GM12892 (cell line): Measurements from ENCODE around the gene DENND6B.

Experiments
- DNase-seq: peaks from one replicate; pipeline ENCODE4 v3.0.0; 2011; ENCODE audit not compliant: insufficient read length
- FAIRE-seq: peaks from 2 replicates; lab custom pipeline; 2011; peaks lifted over from hg19 to GRCh38; lab: Jason Lieb, UNC
- POLR2A ChIP-seq: IDR thresholded peaks from 2 replicates; pipeline ENCODE4 v1.6.1; 2011; ENCODE audit warnings: low read depth, low read length, control low read depth
- POLR2AphosphoS5 ChIP-seq: IDR thresholded peaks from 2 replicates; pipeline ENCODE4 v1.6.1; 2011; ENCODE audit warnings: low read depth, low read length, control low read depth
- TAF1 ChIP-seq: IDR thresholded peaks from 2 replicates; pipeline ENCODE4 v1.6.1; 2011; ENCODE audit warnings: low read depth, mild to moderate bottlenecking, control low read depth, low read length, borderline replicate concordance

DENND6B gene

DNA sequence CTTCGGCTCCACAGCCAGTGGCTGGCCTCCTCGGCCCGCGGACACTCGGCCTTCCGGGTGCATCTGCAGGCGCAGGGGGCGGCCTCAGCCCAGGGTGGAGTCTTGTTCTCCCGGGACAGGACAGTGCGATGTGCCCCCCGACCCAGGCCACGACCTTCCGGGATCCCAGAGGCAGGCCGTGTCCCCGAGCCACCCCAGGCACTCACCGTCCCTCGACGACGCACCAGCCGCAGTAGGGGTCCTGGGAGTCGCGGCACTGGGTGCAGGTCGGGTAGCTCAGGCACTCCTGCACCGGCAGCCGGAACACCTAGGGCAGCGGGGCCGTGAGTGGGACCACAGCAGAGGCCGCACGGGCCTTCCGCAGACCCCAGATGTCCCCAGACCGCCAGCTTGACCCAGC lies 39.1 kb downstream of the DENND6B start:
- TF ChIP-seq POLR2A (no peak), POLR2AphosphoS5 (no peak), TAF1 (no peak)
- no peak for DNase-seq
- FAIRE-seq: no peak

DNA sequence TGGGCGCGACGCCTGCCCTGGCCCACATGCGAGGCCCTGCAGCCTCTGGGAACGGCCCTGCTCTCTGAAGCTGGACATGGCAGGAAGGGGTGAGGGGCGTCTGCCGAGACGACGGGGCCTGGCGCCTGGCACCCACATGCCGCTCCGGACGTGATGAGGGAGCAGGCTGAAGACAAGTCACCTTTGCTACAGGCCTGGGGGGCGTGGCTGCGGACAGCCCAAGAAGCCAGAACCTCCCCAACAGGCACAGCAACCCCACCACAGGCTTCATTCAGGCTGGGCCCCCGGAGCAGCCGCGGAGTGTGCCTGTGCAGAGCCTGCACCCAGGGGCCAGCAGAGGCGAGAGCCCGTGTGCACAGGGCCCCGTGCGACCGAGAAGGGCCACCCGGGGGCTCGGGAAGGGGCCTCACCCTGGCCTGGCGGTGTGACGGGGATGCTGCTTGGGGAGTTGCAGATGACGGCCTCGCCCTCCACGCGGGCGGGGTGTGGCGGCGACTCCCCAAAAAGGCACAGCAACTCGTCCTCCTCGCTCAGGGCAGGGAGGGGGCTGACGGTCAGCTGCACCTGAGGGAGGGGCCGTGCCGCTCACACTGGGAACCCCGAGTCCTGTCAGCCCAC lies 40.0 kb downstream of the DENND6B start:
- FAIRE-seq: no peak
- TF ChIP-seq POLR2A (0 out of 2 replicates have a peak, but pooled peaks have one; percentile 9), TAF1 (no peak)
- no peak for DNase-seq

DNA sequence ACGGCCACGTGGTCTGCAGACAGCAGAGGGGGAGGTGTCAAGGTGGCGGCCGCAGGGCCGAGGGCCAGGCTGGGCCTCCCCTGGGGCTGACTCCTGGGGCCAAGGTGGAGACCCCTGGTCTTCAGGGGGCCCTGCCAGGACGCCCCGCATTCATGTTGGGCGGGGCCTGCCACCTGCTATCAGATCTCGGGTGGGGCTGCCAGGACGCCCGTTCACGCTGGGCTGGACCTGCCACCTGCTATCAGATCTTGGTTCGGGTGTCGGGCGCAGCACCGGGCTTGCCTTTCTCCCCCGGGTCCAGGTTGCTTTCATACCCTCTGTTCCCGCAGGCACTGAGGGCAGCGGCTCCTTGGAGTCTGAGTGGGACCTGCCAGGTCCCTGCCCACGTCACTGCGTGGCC lies 40.5 kb downstream of the DENND6B start:
- no peak for TF ChIP-seq POLR2AphosphoS5
- no peak for TF ChIP-seq TAF1
- TF ChIP-seq POLR2A: no peak
- FAIRE-seq (no peak), DNase-seq (no peak)

DNA sequence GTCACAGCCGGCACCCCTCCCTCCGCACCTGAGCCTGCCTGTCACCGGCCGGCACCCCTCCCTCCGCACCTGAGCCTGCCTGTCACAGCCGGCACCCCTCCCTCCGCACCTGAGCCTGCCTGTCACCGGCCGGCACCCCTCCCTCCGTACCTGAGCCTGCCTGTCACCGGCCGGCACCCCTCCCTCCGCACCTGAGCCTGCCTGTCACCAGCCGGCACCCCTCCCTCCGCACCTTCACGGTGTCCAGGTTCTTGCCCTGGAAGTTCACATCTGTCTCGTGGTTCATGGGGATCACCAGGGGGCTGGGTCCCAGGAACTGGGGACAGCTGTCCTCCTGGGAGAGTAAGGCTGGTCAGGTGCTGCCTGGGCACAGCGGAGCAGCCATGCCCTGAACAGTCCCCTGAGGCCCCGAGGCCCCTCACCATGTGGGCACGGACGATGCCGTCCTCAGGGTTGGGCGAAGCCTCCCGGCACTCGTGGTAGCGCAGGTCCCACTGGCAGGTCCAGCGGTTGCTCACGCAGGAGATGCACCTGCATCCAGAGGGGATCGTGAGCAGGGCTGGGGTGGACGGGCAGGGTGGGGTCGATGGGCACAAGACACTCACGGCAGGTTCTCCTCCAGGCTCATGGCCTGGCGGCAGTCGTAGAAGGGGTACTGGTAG lies 41.1 kb downstream of the DENND6B start:
- FAIRE-seq (no peak), DNase-seq (no peak)
- no peak for TF ChIP-seq POLR2A

DNA sequence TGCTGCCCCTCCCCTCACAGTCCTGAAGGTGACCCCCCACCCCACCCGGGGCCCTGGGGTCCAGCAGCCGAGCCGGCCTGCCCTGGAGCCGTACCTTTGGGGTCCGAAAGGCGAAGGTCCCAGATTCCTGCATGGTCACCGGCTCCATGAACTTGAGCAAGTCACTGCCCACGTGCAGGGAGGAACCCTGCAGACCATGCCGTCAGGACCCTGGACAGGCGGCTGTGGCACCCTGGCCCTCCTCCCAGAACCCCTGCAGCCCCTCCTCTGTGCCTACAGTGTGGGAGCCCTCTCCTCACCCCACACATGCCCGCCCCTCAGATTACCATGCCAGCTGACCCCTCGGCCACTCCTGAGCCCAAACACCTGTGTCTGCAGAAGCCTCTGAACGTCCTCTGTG lies 42.3 kb downstream of the DENND6B start:
- FAIRE-seq (no peak), DNase-seq (no peak)

DNA sequence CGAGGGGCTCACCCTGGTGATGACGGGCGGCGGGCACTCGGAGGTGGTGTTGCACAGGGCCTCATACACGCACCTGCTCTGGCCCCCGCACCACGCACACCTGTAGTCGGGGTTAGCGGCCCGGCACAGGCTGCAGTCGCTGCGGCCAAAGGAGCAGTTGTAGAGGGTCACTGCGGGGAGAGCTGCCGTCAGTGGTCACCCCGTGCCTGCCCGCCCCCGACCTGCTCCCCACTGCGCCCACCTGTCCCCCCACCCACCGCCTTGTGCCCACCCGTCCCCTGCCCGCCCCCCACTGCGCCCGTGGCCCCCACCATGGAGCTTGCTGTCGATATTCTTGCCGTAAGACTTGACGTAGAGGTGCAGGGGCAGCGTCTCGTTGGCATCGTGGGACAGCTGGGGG lies 43.0 kb downstream of the DENND6B start:
- TF ChIP-seq POLR2A: no peak
- TF ChIP-seq TAF1: no peak
- no peak for TF ChIP-seq POLR2AphosphoS5
- DNase-seq (no peak), FAIRE-seq (no peak)

More for the DNA sequence above, 42.3 kb downstream of the DENND6B start:
- TF ChIP-seq POLR2AphosphoS5 (no peak), POLR2A (no peak), TAF1 (no peak)

DNA sequence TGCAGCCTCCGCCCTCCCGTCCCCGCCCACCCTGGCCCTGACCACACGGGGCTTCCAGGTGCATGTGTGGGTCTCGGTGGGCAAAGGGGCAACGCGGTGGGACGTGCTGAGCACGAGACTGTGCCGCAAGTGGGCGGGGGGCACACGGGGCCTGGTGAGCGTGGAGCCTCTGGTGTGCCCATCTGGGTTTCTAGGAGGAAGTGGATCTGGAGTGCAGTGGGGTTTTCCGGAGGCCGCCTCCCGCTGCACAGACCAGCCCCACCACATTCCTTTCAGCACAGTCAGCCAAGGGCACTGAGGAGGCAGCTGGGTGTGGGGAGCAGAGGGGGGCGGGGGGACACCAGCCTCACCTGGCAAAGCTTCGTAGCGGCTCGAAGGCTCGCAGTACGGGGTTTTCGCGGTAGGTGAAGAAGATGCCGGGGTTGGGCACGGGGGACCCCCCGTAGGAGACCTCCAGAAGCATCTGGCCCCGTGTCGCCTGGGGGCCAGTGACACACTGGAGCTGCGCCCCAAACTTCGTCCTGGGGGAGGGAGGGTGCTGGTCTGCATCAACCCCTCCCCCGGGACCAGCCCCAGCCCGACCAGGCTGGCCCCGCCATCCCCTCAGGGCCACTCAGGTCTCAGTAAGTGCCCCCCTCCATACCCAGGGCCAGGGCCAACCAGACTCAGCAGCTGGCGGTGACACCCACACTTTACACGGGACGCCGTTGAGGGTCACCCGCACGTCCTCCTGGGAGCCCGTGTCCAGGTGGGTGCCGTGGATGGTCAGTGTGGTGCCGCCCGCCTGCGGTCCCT lies 44.3 kb downstream of the DENND6B start:
- TF ChIP-seq POLR2AphosphoS5 (no peak), TAF1 (no peak), POLR2A (no peak)
- DNase-seq (no peak), FAIRE-seq (no peak)

DNA sequence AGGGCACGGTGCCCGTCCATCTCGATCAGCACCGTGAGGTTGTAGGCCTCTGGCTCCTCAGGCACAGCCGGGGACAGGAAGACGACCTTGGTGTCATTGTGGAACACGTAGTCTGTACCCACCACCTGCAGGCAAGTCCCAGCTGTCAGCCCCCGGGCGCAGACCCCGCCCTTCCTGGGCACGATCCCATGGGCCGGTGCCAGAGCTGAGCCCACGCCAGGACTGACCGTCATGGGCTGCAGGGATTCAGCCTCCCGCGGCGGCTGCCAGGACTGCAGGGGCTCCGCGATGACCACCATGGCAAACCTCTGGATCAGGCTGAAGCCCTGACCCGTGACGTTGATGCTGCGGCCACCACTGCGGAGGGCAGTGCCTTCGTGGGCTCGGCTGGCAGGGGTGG lies 44.9 kb downstream of the DENND6B start:
- TF ChIP-seq POLR2A (no peak), POLR2AphosphoS5 (no peak), TAF1 (no peak)
- DNase-seq (no peak), FAIRE-seq (no peak)

DNA sequence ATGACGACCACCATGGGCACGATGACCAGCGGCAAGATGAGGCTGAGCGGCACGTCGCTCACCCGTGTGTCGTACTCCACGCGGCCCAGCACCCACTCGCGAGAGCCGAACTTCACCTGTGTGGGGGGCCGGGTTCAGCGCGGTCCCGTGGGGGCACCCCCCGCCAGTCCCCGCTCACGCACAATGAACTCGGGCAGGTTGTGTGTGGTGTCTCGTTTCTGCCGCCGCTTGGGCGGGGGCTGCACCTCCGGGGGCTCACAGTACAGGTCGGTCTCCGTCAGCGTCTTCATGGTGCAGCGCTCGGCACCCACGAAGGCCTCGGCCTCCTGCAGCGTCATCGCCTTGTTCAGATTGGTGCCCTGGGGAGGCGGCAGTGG lies 45.4 kb downstream of the DENND6B start:
- no peak for DNase-seq
- no peak for FAIRE-seq
- TF ChIP-seq POLR2AphosphoS5 (no peak), POLR2A (no peak), TAF1 (no peak)

DNA sequence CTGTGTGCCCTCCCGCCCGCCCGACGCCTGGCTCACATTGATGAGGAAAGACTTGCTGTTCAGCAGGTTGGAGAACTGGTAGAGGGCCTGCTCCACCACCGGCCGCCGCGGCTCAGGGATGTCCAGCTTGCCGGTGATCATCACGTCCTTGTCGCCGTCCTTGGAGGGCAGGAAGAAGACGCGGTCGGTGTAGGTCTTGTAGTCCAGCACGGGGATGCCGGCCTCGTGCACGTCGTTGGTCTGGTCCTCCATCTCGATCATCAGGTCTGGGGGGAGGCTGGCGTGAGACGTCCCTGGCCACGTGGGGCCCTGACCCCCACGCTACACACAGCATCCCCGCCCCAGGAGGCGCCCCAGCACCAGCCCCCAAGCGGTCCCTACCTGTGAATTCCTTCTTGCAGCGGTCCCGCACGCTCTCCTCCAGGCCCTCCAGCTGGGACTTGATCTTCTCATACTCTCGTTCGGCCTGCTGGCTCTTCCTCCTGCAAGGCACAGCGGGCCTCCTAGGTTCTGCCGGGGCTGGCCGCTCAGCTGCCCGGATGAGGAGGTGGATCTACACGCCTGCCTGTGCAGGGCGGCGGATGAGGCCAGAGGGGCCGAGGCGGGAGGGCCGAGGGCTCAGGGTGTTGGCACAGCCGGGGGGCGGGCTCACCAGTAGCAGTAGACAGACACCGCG lies 46.0 kb downstream of the DENND6B start:
- DNase-seq: no peak
- TF ChIP-seq TAF1 (no peak), POLR2A (no peak), POLR2AphosphoS5 (no peak)
- no peak for FAIRE-seq

DNA sequence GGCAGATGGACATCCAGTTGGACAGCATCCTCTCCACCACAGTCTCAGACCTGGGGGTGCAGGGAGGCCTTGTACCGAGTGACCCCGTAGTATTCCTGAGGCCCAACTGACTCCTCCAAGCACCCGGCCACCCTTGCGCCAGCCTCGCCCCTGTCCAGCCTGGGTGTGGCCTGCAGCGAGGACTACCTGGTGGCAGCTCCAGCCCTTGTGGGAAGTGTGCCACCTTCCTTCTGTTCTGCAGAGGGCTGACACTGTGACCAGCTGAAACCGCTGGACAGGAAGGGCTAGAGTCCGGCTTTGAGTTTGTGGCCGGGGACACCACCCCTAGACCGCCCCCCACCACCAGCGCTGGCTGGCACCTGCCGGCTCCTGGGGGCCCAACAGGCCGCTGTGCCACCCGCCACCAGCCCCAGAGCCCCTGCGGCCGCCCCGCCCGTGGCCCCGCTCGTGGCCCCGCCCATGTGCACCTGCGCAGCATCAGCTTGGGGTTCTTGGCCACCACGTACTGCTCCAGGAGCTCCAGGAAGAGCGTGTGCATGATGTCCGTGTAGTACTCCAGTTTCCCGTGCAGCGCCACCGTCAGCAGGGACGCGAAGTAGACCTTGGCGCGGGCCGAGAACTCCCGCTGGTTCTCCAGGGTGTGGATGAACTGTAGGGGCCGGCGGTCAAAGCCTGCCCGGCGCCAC lies 46.6 kb downstream of the DENND6B start:
- TF ChIP-seq POLR2AphosphoS5: no peak
- TF ChIP-seq TAF1: no peak
- DNase-seq (no peak), FAIRE-seq (no peak)
